Neutrophil (primary cell): ENCODE data around the gene TTC9C.
A peak's percentile ranks its signal among the peaks of the same experiment; 100 is the strongest.
"Not testable (repeated sequence)": the region's sequence is repeated elsewhere in the genome, so short reads cannot be mapped to it uniquely, and the experiment has no call there.

Experiments
- H3K27ac ChIP-seq: fragments of 200-600 bp; sonication (generic); 2 replicates; pipeline ENCODE4 v1.5.1; 2016; ENCODE audit warnings: mild to moderate bottlenecking, moderate library complexity
- H3K27me3 ChIP-seq: fragments of 200-600 bp; sonication (generic); 2 replicates; pipeline ENCODE4 v1.6.0; 2016; ENCODE audit warnings: mild to moderate bottlenecking
- H3K36me3 ChIP-seq: fragments of 200-600 bp; sonication (generic); 2 replicates; pipeline ENCODE4 v1.5.1; 2017
- H3K4me1 ChIP-seq, 2 experiments: fragments of 200-600 bp in 1 of 2; sonication (generic) in 1 of 2; 1 replicate in 1 of 2; 2 replicates in 1 of 2; pipeline versions ENCODE4 v1.5.1 to v1.6.1; 2013 to 2016; ENCODE audit warnings: low read depth in 1 of 2, low read length in 1 of 2, mild to moderate bottlenecking in 1 of 2, moderate library complexity in 1 of 2; ENCODE audit not compliant: control insufficient read depth in 1 of 2, insufficient read depth in 1 of 2
- H3K4me3 ChIP-seq, 2 experiments: fragments of 200-600 bp in 1 of 2; sonication (generic) in 1 of 2; 1 replicate in 1 of 2; 2 replicates in 1 of 2; pipeline ENCODE4 v1.5.1; 2013 to 2016; ENCODE audit warnings: low read depth in 1 of 2, low read length in 1 of 2, mild to moderate bottlenecking in 1 of 2, moderate library complexity in 1 of 2
- H3K9me3 ChIP-seq: fragments of 200-600 bp; sonication (generic); 2 replicates; pipeline ENCODE4 v1.5.1; 2016
- CTCF ChIP-seq: fragments of 200-600 bp; sonication (generic); IDR thresholded peaks from 2 replicates; pipeline ENCODE4 v1.5.1; 2016; ENCODE audit warnings: antibody characterized with exemption

Gene TTC9C

GRCh38 chr11:62727165-62727871, 968 bp upstream of the TTC9C start, which contains the start of gene HNRNPUL2:
TSS of gene HNRNPUL2 (minus strand) at chr11:62727457. CDS start at chr11:62727156, 301 bp downstream.
- peaks cover 45 to 47% of the 10 kb centered on the region in 2 experiments for H3K4me1 ChIP-seq
- H3K9me3 ChIP-seq = no peaks in the 10 kb centered on the region
- peaks cover 19% of the 10 kb centered on the region for H3K36me3 ChIP-seq
- peak; percentile 41 for TF ChIP-seq CTCF
- H3K4me3 ChIP-seq = peak within 1 kb of the TSS; percentile 82 to 100
- peak within 1 kb of the TSS; percentile 98 for H3K27ac ChIP-seq
- no peaks in the 10 kb centered on the region for H3K27me3 ChIP-seq

- no peak for TF ChIP-seq CTCF
- Histone ChIP-seq H3K27me3 (no peaks in the 10 kb centered on the region), H3K4me3 (peak overlapping the region; percentile 82 to 100), H3K36me3 (peaks cover 14% of the 10 kb centered on the region), H3K4me1 (peaks cover 45 to 47% of the 10 kb centered on the region in 2 experiments), H3K9me3 (no peaks in the 10 kb centered on the region), H3K27ac (peak overlapping the region; percentile 98)
These were observed 465 bp upstream of the TTC9C start for GRCh38 chr11:62727872-62728170.

- not testable (repeated sequence) for H3K27me3 ChIP-seq, H3K9me3 ChIP-seq, H3K4me3 ChIP-seq
- Histone ChIP-seq H3K27ac (peak overlapping the region; percentile 98), H3K4me1 (peaks cover 31 to 34% of the 10 kb centered on the region in 2 experiments), H3K36me3 (peaks cover 21% of the 10 kb centered on the region)
These were observed 1.8 kb downstream of the TTC9C start for GRCh38 chr11:62730076-62730475.

- Histone ChIP-seq H3K36me3 (peaks cover 46% of the 10 kb centered on the region), H3K4me3 (no peak overlapping the region), H3K27ac (no peak overlapping the region), H3K27me3 (no peaks in the 10 kb centered on the region), H3K9me3 (no peaks in the 10 kb centered on the region), H3K4me1 (peaks cover 18 to 19% of the 10 kb centered on the region in 2 experiments)
- no peak for TF ChIP-seq CTCF
These were observed 4.5 kb downstream of the TTC9C start for GRCh38 chr11:62732830-62733229.

- peaks cover 80% of the 10 kb centered on the region for H3K36me3 ChIP-seq
- H3K9me3 ChIP-seq = no peaks in the 10 kb centered on the region
- no peak overlapping the region for H3K27ac ChIP-seq
- TF ChIP-seq CTCF = no peak
- H3K4me1 ChIP-seq = no peaks in the 10 kb centered on the region
- H3K4me3 ChIP-seq = no peak overlapping the region
- no peaks in the 10 kb centered on the region for H3K27me3 ChIP-seq
These were observed 8.9 kb downstream of the TTC9C start for GRCh38 chr11:62737196-62737595.

GRCh38 chr11:62747475-62748160, 19.3 kb downstream of the TTC9C start:
- Histone ChIP-seq H3K9me3 (no peaks in the 10 kb centered on the region), H3K4me3 (no peak overlapping the region), H3K4me1 (no peaks in the 10 kb centered on the region), H3K27me3 (no peaks in the 10 kb centered on the region), H3K27ac (no peak overlapping the region), H3K36me3 (no peaks in the 10 kb centered on the region)
- no peak for TF ChIP-seq CTCF

GRCh38 chr11:62749931-62750330, 21.6 kb downstream of the TTC9C start:
- H3K27me3 ChIP-seq, H3K4me3 ChIP-seq, H3K27ac ChIP-seq, H3K9me3 ChIP-seq, H3K36me3 ChIP-seq: not testable (repeated sequence)
- H3K4me1 ChIP-seq = peaks cover 14 to 18% of the 10 kb centered on the region in 2 experiments
